Stimulated activated CD4-positive, alpha-beta T cell treated with anti-CD3 and anti-CD28 coated beads, Interleukin-4, amount 100 ng/mL, for 4 hours (primary cell): Measurements from ENCODE around the gene PGAP1.
"Not testable (repeated sequence)": the region's sequence is repeated elsewhere in the genome, so short reads cannot be mapped to it uniquely, and the experiment has no call there.

Experiments
- DNase-seq, 2 experiments: peaks; one replicate each; pipeline ENCODE4 v3.0.0-alpha.2; 2020

The PGAP1 gene

GRCh38 chr2:196949116-196949515, 22.6 kb upstream of the PGAP1 start:
- no peak for DNase-seq

GRCh38 chr2:196944570-196944969, 18.1 kb upstream of the PGAP1 start:
- DNase-seq, result no peak

- DNase-seq, result no peak
Measured at GRCh38 chr2:196941398-196942078, 15.0 kb upstream of the PGAP1 start.

- DNase-seq, result no peak
Measured at GRCh38 chr2:196939371-196939770, 12.9 kb upstream of the PGAP1 start.

- DNase-seq, result no peak
Measured at GRCh38 chr2:196935432-196935831, 8.9 kb upstream of the PGAP1 start.

- no peak for DNase-seq
Measured at GRCh38 chr2:196934672-196935071, 8.2 kb upstream of the PGAP1 start.

GRCh38 chr2:196931555-196931954, 5.0 kb upstream of the PGAP1 start:
- DNase-seq, result no peak

GRCh38 chr2:196927376-196928225, 1.1 kb upstream of the PGAP1 start:
- peak; percentile 11 to 47 for DNase-seq

GRCh38 chr2:196925768-196926561, 542 bp downstream of the PGAP1 start:
- DNase-seq, result peak; percentile 30 to 32

- DNase-seq, result no peak
Measured at GRCh38 chr2:196925051-196925767, 1.3 kb downstream of the PGAP1 start.

GRCh38 chr2:196924051-196924450, 2.5 kb downstream of the PGAP1 start:
- no peak for DNase-seq

- DNase-seq, result no peak
Measured at GRCh38 chr2:196918927-196919326, 7.6 kb downstream of the PGAP1 start.

- no peak for DNase-seq
Measured at GRCh38 chr2:196917802-196918201, 8.7 kb downstream of the PGAP1 start.

GRCh38 chr2:196915507-196916189, 10.9 kb downstream of the PGAP1 start:
- no peak for DNase-seq

GRCh38 chr2:196914867-196915460, 11.5 kb downstream of the PGAP1 start:
- peak in 1 of 2 experiments; percentile 32 for DNase-seq

GRCh38 chr2:196913691-196914090, 12.8 kb downstream of the PGAP1 start:
- DNase-seq, result no peak

GRCh38 chr2:196905365-196905764, 21.1 kb downstream of the PGAP1 start:
- not testable (repeated sequence) for DNase-seq

- no peak for DNase-seq
Measured at GRCh38 chr2:196902828-196903227, 23.7 kb downstream of the PGAP1 start.

- DNase-seq, result no peak
Measured at GRCh38 chr2:196900843-196901242, 25.7 kb downstream of the PGAP1 start.

GRCh38 chr2:196899976-196900375, 26.5 kb downstream of the PGAP1 start:
- no peak for DNase-seq

GRCh38 chr2:196891136-196891535, 35.4 kb downstream of the PGAP1 start:
- no peak for DNase-seq

GRCh38 chr2:196887431-196887830, 39.1 kb downstream of the PGAP1 start:
- no peak for DNase-seq
